NOMO-1 treated with dmso at 0.1 percent for 144 hours (cell line): ENCODE results near the gene REV3L.
"Not testable (repeated sequence)": the region's sequence is repeated elsewhere in the genome, so short reads cannot be mapped to it uniquely, and the experiment has no call there.

Experiments used
- DNase-seq: peaks from one replicate; lab custom pipeline; 2025; ENCODE audit not compliant: unreplicated experiment; lab: John Stamatoyannopoulos, UW

The REV3L gene

GRCh38 chr6:111379831-111380230 is 103.2 kb downstream of the REV3L start:
- DNase-seq, result no peak

- DNase-seq, result no peak
Measured at GRCh38 chr6:111379302-111379701, 103.7 kb downstream of the REV3L start.

- no peak for DNase-seq
Measured at GRCh38 chr6:111377558-111378120, 105.4 kb downstream of the REV3L start.

GRCh38 chr6:111367393-111368088 is 115.5 kb downstream of the REV3L start:
- no peak for DNase-seq

- DNase-seq, result no peak
Measured at GRCh38 chr6:111361648-111362047, 121.4 kb downstream of the REV3L start.

- DNase-seq, result no peak
Measured at GRCh38 chr6:111358454-111358853, 124.6 kb downstream of the REV3L start.

- DNase-seq, result no peak
Measured at GRCh38 chr6:111357705-111358104, 125.3 kb downstream of the REV3L start.

GRCh38 chr6:111356551-111356950 is 126.5 kb downstream of the REV3L start:
- no peak for DNase-seq

- no peak for DNase-seq
Measured at GRCh38 chr6:111354758-111355555, 128.1 kb downstream of the REV3L start.

GRCh38 chr6:111353912-111354462 is 129.0 kb downstream of the REV3L start:
- no peak for DNase-seq

GRCh38 chr6:111347589-111347988 is 135.4 kb downstream of the REV3L start:
- no peak for DNase-seq

- DNase-seq, result no peak
Measured at GRCh38 chr6:111342913-111343312, 140.1 kb downstream of the REV3L start.

GRCh38 chr6:111339294-111339693 is 143.7 kb downstream of the REV3L start:
- no peak for DNase-seq

GRCh38 chr6:111338843-111339242 is 144.2 kb downstream of the REV3L start:
- no peak for DNase-seq

- DNase-seq, result no peak
Measured at GRCh38 chr6:111337829-111338236, 145.2 kb downstream of the REV3L start.

- DNase-seq, result no peak
Measured at GRCh38 chr6:111329882-111330633, 153.0 kb downstream of the REV3L start.

- no peak for DNase-seq
Measured at GRCh38 chr6:111326563-111326962, 156.5 kb downstream of the REV3L start.

- no peak for DNase-seq
Measured at GRCh38 chr6:111322145-111322544, 160.9 kb downstream of the REV3L start.

- DNase-seq, result not testable (repeated sequence)
Measured at GRCh38 chr6:111307950-111308349, 175.1 kb downstream of the REV3L start.

- no peak for DNase-seq
Measured at GRCh38 chr6:111307275-111307858, 175.7 kb downstream of the REV3L start.
